Spleen (tissue), 11 donors: ENCODE data around the gene GLP2R. TPM values are rescaled to one million over a fixed set of nuclear protein-coding genes. Genes with fewer than 3 reads are reported as not detected.

ENCODE experiments used
- DNase-seq: peaks from one replicate; pipeline ENCODE4 v3.0.0-alpha.2; 2020
- H3K27ac ChIP-seq, 8 donors: fragments of 200-600 bp; sonication (generic) in 7 of 8; 1 replicate in 4 of 8; 2 replicates in 4 of 8; pipeline versions ENCODE4 v1.5.0 to v1.8.0; 2016 to 2021; ENCODE audit warnings: inconsistent platforms in 4 of 8, mild to moderate bottlenecking in 4 of 8, moderate library complexity in 1 of 8
- H3K27me3 ChIP-seq, 7 donors: fragments of 200-600 bp; sonication (generic) in 6 of 7; replicated peaks in 1 of 7; 1 replicate in 4 of 7; 2 replicates in 3 of 7; pipeline versions ENCODE4 v1.5.0 to v1.8.0; 2016 to 2021; ENCODE audit warnings: inconsistent platforms in 3 of 7, mild to moderate bottlenecking in 1 of 7
- H3K36me3 ChIP-seq, 6 donors: fragments of 200-600 bp; sonication (generic) in 5 of 6; 1 replicate in 4 of 6; 2 replicates in 2 of 6; pipeline versions ENCODE4 v1.5.0 to v1.8.0; 2016 to 2021; ENCODE audit warnings: inconsistent platforms in 2 of 6
- H3K4me1 ChIP-seq, 6 donors: fragments of 200-600 bp; sonication (generic) in 5 of 6; 1 replicate in 3 of 6; 2 replicates in 3 of 6; pipeline versions ENCODE4 v1.5.0 to v1.8.0; 2016 to 2021; ENCODE audit warnings: inconsistent platforms in 3 of 6
- H3K4me3 ChIP-seq, 8 donors: fragments of 200-600 bp; sonication (generic) in 7 of 8; 1 replicate in 4 of 8; 2 replicates in 4 of 8; pipeline versions ENCODE4 v1.5.0 to v1.8.0; 2016 to 2021; ENCODE audit warnings: inconsistent platforms in 4 of 8, mild to moderate bottlenecking in 4 of 8, moderate library complexity in 2 of 8
- H3K9me3 ChIP-seq, 8 donors: fragments of 200-600 bp; sonication (generic) in 7 of 8; 1 replicate in 4 of 8; 2 replicates in 4 of 8; pipeline versions ENCODE4 v1.5.0 to v1.8.0; 2016 to 2021; ENCODE audit warnings: inconsistent platforms in 4 of 8
- POLR2A ChIP-seq, 3 donors: fragments of 450-650 bp; IDR thresholded peaks; one replicate each; pipeline ENCODE4 v1.5.1; 2017; ENCODE audit warnings: antibody characterized with exemption in 3 of 3, mild to moderate bottlenecking in 1 of 3
- POLR2AphosphoS5 ChIP-seq, 3 donors: sonication (generic); formaldehyde crosslinking; IDR thresholded peaks; one replicate each; pipeline ENCODE4 v1.5.1; 2017; ENCODE audit warnings: antibody characterized with exemption in 3 of 3
- WGBS, 5 donors: extraction: QIAGEN DNeasy Blood & Tissue Kit in 3 of 5; methylation state at CpG; one replicate each; pipeline versions ENCODE4 v1.1.5 to v1.1.7; 2013 to 2018; 5-methylcytosine and 5-hydroxymethylcytosine counted together
- intact Hi-C: fragments of 100-400 bp; cut with DNase I; formaldehyde crosslinking; loops from one replicate; pipeline ENCODE4 v1.15.0; 2023; ENCODE audit warnings: low total_unique reads
- polyA plus RNA-seq, 3 donors: library from polyadenylated mRNA; stranded (reverse); fragments of 200-250 nt; gene quantifications; one replicate each; pipeline ENCODE4 v1.2.1, GENCODE V29; 2013
- total RNA-seq, 7 donors: library from RNA; depleted of rRNA in 3 of 7; stranded (reverse); fragments of >200 nt in 3 of 7; fragmentation: NEBNext Ultra II Directional in 4 of 7; extraction: Animal tissue kit (Norgen Biotek cat#: 25700) in 4 of 7; gene quantifications; one replicate each; pipeline versions ENCODE4 v1.1.0 to v1.2.1, GENCODE V29; 2016 to 2021
- TF ChIP-seq, protein P1 (sequence below), 11 experiments: fragments of 200-600 bp in 7 of 11; fragments of 450-650 bp in 4 of 11; sonication (generic) in 4 of 11; IDR thresholded peaks in 8 of 11; conservative IDR thresholded peaks in 3 of 11; 1 replicate in 7 of 11; 2 replicates in 4 of 11; pipeline versions ENCODE4 v1.4.0 to v1.8.0; 2016 to 2021; ENCODE audit warnings: antibody characterized with exemption in 11 of 11, inconsistent platforms in 4 of 11, mild to moderate bottlenecking in 1 of 11
- donor health status: healthy with polysubstance abuse.
- donor health status: DM: no; HTN: no; CAD: no; lungs with moderate emphysema.
- donor health status: DM: no; HTN: no; CAD: no.
- donor health status: Bipolar disorder and iron deficiency.
- donor health status: healthy.
- donor health status: DM: no; HTN: no; CAD: no.
- donor health status: DM: yes; HTN: yes; CAD: no.

Gene GLP2R
- total and polyA plus RNA-seq, 10 donors, result 0.07 to 0.63 (median 0.15) TPM; not detected in 4

DNA sequence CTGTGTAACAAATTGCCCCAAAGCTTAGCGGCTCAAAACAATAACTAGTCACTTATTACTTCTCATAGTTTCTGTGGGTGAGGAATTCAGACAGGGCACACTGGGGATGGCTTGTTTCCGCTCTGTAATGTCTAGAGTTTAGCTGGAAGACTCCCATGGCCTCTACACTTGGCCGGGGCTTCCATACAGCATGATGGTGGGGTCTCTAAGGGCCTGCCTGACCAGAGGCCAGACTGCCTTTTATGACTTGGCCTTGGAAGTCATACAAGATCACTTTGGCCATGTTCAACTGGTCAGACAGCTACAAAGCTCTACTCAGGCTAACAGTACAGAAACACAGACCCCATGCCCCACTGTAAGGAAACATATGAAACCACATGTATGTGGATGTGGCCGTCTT is 8.2 kb downstream of the GLP2R start:
- no peak for DNase-seq
- H3K9me3 ChIP-seq, result no peaks in the 10 kb centered on the region

GRCh38 chr17:9837551-9838471 is 12.1 kb downstream of the GLP2R start:
- no peak for DNase-seq

More for the DNA sequence above, 8.2 kb downstream of the GLP2R start:
- H3K27ac ChIP-seq, result no peak overlapping the region
- intact Hi-C loops, result no loop called here
- no peaks in the 10 kb centered on the region for H3K4me1 ChIP-seq
- TF ChIP-seq, protein P1, sequence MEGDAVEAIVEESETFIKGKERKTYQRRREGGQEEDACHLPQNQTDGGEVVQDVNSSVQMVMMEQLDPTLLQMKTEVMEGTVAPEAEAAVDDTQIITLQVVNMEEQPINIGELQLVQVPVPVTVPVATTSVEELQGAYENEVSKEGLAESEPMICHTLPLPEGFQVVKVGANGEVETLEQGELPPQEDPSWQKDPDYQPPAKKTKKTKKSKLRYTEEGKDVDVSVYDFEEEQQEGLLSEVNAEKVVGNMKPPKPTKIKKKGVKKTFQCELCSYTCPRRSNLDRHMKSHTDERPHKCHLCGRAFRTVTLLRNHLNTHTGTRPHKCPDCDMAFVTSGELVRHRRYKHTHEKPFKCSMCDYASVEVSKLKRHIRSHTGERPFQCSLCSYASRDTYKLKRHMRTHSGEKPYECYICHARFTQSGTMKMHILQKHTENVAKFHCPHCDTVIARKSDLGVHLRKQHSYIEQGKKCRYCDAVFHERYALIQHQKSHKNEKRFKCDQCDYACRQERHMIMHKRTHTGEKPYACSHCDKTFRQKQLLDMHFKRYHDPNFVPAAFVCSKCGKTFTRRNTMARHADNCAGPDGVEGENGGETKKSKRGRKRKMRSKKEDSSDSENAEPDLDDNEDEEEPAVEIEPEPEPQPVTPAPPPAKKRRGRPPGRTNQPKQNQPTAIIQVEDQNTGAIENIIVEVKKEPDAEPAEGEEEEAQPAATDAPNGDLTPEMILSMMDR (IDR thresholded peaks at IDR 0.05 in 8 of 11, conservative IDR thresholded peaks at IDR 0.05 in 3 of 11), result no peak
- TF ChIP-seq POLR2AphosphoS5 (IDR thresholded peaks at IDR 0.05) (no peak), POLR2A (IDR thresholded peaks at IDR 0.05) (no peak)
- WGBS, 5 donors, result 88 to 97% (median 93%) methylated on average over 4 of the region's 4 CpGs
- peaks cover 0 to 26% (median 0%) of the 10 kb centered on the region in 7 donors for H3K27me3 ChIP-seq
- no peaks in the 10 kb centered on the region for H3K36me3 ChIP-seq
- no peak overlapping the region for H3K4me3 ChIP-seq

DNA sequence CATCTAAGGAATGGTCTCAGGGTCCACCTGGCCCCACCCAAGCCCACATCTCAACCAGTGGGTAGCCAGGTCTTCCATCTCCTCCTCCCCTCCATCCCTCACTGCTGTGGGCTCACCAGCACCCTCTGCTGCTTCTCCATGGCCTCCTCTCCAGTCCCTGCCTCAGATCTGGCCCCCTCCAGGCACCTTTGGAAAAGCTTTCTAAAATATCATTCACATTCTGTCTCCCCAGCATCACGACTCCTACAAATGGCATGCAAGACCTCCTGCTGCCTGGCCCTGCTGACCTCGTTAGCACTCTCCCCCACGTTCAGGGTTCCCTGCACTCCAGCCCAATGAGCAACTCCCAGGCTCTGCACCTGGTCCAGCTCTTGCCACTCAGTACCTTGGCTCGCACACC is 13.7 kb downstream of the GLP2R start:
- TF ChIP-seq POLR2A (IDR thresholded peaks at IDR 0.05), result no peak
- TF ChIP-seq, protein P1 (IDR thresholded peaks at IDR 0.05 in 8 of 11, conservative IDR thresholded peaks at IDR 0.05 in 3 of 11), result no peak
- no peak for TF ChIP-seq POLR2AphosphoS5 (IDR thresholded peaks at IDR 0.05)
- H3K4me1 ChIP-seq, result no peaks in the 10 kb centered on the region
- H3K27me3 ChIP-seq, result peaks cover 0 to 17% (median 0%) of the 10 kb centered on the region in 7 donors
- H3K27ac ChIP-seq, result no peak overlapping the region
- 44 to 63% (median 49%) methylated on average over 4 of the region's 4 CpGs for WGBS, 5 donors
- no peak for DNase-seq
- no peak overlapping the region for H3K4me3 ChIP-seq
- no peaks in the 10 kb centered on the region for H3K36me3 ChIP-seq
- H3K9me3 ChIP-seq, result no peaks in the 10 kb centered on the region
- intact Hi-C loops, result no loop called here

More at GRCh38 chr17:9837551-9838471, 12.1 kb downstream of the GLP2R start:
- Histone ChIP-seq H3K27me3 (peaks cover 0 to 17% (median 0%) of the 10 kb centered on the region in 7 donors), H3K4me3 (no peak overlapping the region), H3K36me3 (no peaks in the 10 kb centered on the region), H3K27ac (no peak overlapping the region), H3K4me1 (no peaks in the 10 kb centered on the region), H3K9me3 (no peaks in the 10 kb centered on the region)
- TF ChIP-seq POLR2AphosphoS5 (IDR thresholded peaks at IDR 0.05) (no peak), POLR2A (IDR thresholded peaks at IDR 0.05) (no peak)
- TF ChIP-seq, protein P1 (IDR thresholded peaks at IDR 0.05 in 8 of 11, conservative IDR thresholded peaks at IDR 0.05 in 3 of 11), result no peak
- intact Hi-C loops, result no loop called here
- WGBS, 5 donors, result 70 to 76% (median 76%) methylated on average over 11 of the region's 11 CpGs

- WGBS, 5 donors, result 61 to 72% (median 69%) methylated on average over 14 of the region's 14 CpGs
- TF ChIP-seq POLR2A (IDR thresholded peaks at IDR 0.05) (no peak), POLR2AphosphoS5 (IDR thresholded peaks at IDR 0.05) (no peak)
- TF ChIP-seq, protein P1 (IDR thresholded peaks at IDR 0.05 in 8 of 11, conservative IDR thresholded peaks at IDR 0.05 in 3 of 11), result no peak
- no peaks in the 10 kb centered on the region for H3K9me3 ChIP-seq
- no peaks in the 10 kb centered on the region for H3K36me3 ChIP-seq
- H3K4me3 ChIP-seq, result no peak overlapping the region
- no peak for DNase-seq
- no peaks in the 10 kb centered on the region for H3K4me1 ChIP-seq
- H3K27ac ChIP-seq, result no peak overlapping the region
- intact Hi-C loops, result no loop called here
- H3K27me3 ChIP-seq, result peaks cover 0 to 13% (median 0%) of the 10 kb centered on the region in 7 donors
Measured at GRCh38 chr17:9842057-9842758, 16.5 kb downstream of the GLP2R start.
